Right cardiac atrium (tissue), 5 donors: ENCODE data around the gene CPNE2. TPM values are rescaled to one million over a fixed set of nuclear protein-coding genes. Genes with fewer than 3 reads are reported as not detected.

Experiments
- ATAC-seq, 2 donors: fragments of 200-7000 bp; cut with Tn5 transposase; one replicate each; pipeline versions ENCODE4 v1.8.0 to v1.9.1; 2020; ENCODE audit warnings: moderate library complexity in 2 of 2, mild to moderate bottlenecking in 1 of 2
- DNase-seq, 3 donors: peaks; one replicate each; pipeline ENCODE4 v3.0.0-alpha.2; 2020
- H3K27ac ChIP-seq: one replicate; pipeline ENCODE4 v1.5.1; 2013; ENCODE audit warnings: mild to moderate bottlenecking, low read length, control low read depth, moderate library complexity
- H3K27me3 ChIP-seq: one replicate; pipeline ENCODE4 v1.6.1; 2013; ENCODE audit not compliant: control insufficient read depth, insufficient read depth
- H3K4me1 ChIP-seq: one replicate; pipeline ENCODE4 v1.6.1; 2013; ENCODE audit warnings: low read length; ENCODE audit not compliant: control insufficient read depth, insufficient read depth
- H3K4me3 ChIP-seq: one replicate; pipeline ENCODE4 v1.5.1; 2013; ENCODE audit warnings: low read length, control low read depth
- H3K9me3 ChIP-seq: one replicate; pipeline ENCODE4 v1.6.1; 2013; ENCODE audit warnings: low read length; ENCODE audit not compliant: control insufficient read depth
- WGBS: extraction: QIAGEN DNeasy Blood & Tissue Kit; methylation state at CpG from one replicate; pipeline ENCODE4 v1.1.7; 2013; 5-methylcytosine and 5-hydroxymethylcytosine counted together
- intact Hi-C, 4 donors: fragments of 100-400 bp; cut with DNase I; formaldehyde crosslinking; loops; one replicate each; pipeline versions ENCODE4 v1.11.0 to v1.14.0; 2022 to 2023
- polyA plus RNA-seq: library from polyadenylated mRNA; stranded (reverse); fragments of 200-250 nt; gene quantifications from one replicate; pipeline ENCODE4 v1.2.3, GENCODE V29; 2013
- total RNA-seq, 4 donors: library from RNA; stranded (reverse); fragmentation: NEBNext Ultra II Directional; extraction: Animal tissue kit (Norgen Biotek cat#: 25700); gene quantifications; one replicate each; pipeline ENCODE4 v1.2.1, GENCODE V29; 2021
- donor health status: healthy with polysubstance abuse.
- donor health status: DM: no; HTN: yes; CAD: no.
- donor health status: DM: no; HTN: no; CAD: no.
- donor health status: DM: no; HTN: yes; CAD: no; lungs with severe emphysema.
- donor health status: DM: yes; HTN: yes; CAD: no.

CPNE2 gene
- total and polyA plus RNA-seq, 5 donors: 13.4 to 24.7 (median 13.7) TPM

DNA sequence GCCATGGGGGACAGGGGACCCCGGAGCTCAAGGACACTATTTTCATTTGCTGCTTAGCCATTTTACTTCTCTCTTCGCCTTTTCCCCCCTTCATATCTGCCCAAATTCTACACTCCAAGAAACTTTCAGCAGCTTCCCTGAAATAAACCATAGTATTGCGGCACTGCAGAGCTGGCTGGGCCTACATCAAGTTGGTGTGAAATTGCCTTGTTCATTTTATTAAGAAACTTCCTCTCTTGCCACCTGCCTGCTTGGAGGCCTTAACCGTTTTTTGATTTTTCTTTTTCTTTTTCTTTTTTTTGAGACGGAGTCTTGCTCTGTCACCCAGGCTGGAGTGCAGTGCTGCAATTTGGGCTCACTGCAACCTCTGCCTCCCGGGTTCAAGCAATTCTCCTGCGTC, 7.4 kb upstream of the CPNE2 start:
- WGBS: 72% methylated on average over 7 of the region's 7 CpGs
- no peaks in the 10 kb centered on the region for H3K27me3 ChIP-seq
- H3K4me3 ChIP-seq: no peak overlapping the region
- ATAC-seq: no peak
- no peaks in the 10 kb centered on the region for H3K9me3 ChIP-seq
- H3K27ac ChIP-seq: no peak overlapping the region
- intact Hi-C loops: loop anchor here (5.0 to 10.0 kb wide), 2 partner anchors 82 to 330 kb away; no protein-coding TSS in a partner anchor
- DNase-seq: no peak
- no peaks in the 10 kb centered on the region for H3K4me1 ChIP-seq

DNA sequence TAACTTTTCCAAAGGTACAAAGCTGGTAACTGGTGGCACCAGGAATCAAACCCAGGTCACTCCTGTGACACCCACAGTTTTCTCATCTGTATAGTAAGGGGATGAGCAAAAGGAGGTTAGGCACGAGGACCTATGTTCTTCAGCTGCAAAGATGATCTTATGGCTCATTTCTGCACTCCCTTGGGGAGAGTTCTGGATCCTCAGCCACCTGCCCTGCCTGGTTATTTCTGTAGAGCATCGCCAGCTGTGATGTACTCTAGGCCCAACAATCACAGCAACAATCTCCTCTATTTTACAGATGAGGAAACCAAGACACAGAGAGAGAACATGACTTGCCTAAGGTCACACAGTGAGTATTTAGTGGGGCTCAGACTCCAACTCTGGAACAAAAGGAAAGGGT, 5.4 kb upstream of the CPNE2 start:
- intact Hi-C loops: loop anchor here (10.0 kb wide), 1 partner anchor 328 kb away; no protein-coding TSS in a partner anchor
- 81% methylated on average over 2 of the region's 2 CpGs for WGBS

DNA sequence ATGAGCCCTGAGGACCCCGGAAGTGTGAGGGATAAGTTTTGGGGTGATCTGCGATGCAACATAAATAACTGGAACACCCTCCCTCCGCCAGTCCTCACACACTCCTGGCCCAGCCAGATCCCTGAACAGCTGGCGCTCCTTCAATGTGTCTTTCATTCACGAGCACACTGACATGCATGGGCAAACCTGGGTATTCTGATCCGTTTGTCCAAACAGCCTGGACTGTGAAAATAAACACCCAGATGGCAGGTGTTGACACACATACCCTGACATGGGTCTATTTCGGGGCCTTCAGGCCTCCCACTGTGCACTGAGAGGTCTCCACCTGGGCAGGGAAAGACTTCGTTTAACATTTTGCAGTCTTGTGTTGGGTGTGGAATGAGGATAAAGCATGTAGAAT, 3.0 kb upstream of the CPNE2 start:
- H3K4me3 ChIP-seq: no peak overlapping the region
- ATAC-seq (no peak), DNase-seq (no peak)
- no peak overlapping the region for H3K27ac ChIP-seq
- H3K27me3 ChIP-seq: no peaks in the 10 kb centered on the region
- no peaks in the 10 kb centered on the region for H3K9me3 ChIP-seq
- intact Hi-C loops: loop anchor here (10.0 kb wide), 1 partner anchor 325 kb away; no protein-coding TSS in a partner anchor
- no peaks in the 10 kb centered on the region for H3K4me1 ChIP-seq
- 80% methylated on average over 8 of the region's 8 CpGs for WGBS

More for the DNA sequence above, 5.4 kb upstream of the CPNE2 start:
- no peaks in the 10 kb centered on the region for H3K27me3 ChIP-seq
- no peak for ATAC-seq
- H3K4me1 ChIP-seq: no peaks in the 10 kb centered on the region
- no peak overlapping the region for H3K4me3 ChIP-seq
- H3K9me3 ChIP-seq: no peaks in the 10 kb centered on the region
- no peak overlapping the region for H3K27ac ChIP-seq
- no peak for DNase-seq

DNA sequence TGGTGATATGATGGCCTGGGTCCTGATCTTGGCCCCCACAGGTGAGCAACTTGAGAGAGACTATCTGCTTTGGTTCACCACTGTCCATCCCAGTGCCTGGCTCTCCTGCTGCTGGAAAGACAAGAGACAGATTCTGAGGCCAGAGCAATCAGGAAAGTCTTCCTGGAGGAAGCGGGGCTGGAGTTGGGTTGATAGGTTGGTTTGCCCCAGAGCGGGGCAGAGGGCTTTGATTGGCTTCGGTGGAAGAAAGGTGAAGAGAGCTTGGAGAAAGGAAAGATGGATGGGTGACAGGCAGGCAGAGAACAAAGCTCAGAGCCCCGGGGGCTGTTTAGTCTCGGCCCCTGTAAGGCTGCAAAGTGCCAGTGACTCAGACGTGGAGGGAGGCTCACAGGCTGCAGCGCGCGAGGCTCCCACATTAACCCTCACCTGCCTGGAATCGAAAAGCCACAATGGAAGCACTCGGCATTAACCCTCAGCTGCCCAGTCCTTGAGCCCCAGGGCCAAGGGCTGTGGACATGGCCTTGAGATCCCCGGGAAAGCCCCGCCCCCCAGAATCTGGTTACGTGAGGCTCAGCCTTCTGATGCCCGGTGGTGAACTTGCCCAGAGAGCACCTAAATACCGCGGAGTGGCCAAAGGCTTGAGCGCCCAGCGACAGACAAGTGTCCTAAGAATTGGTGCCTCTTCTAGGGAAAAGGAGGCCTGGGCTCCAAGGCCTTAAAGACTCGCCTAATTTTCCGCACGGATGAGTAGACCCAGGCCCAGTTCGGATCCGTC, 996 bp upstream of the CPNE2 start:
- WGBS: 18% methylated on average over 24 of the region's 24 CpGs

DNA sequence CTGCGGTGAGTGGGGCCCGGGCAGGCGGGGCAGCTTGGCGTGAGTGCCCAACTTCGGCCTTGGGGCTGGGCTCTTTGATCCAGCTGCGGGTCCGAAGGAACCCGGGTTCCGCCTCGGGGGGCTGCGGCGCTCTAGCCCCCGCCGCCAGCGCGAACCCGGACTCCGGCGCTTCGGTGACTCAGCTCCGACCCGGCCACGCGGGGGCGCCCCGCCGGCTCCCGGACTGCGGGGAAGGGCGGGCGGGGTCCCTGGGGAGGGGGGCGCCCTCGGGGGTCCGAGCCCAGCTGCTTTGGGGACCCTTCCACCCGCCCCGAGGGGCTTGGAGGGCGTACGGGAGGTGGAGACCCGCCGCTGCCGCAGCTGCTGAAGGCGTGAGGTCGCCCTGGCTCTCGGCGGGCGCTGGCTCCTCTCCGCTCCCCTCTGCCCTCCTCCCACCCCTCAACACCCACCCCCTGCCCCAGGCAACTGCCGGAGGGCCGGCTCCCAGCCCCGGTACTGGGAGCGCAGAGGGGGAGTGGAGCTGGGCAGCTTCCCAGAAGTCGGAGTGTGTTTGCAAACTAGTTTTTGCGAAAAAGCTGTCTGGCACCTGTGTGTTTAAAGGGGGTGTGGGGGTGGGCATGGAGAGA, 516 bp downstream of the CPNE2 start:
- WGBS: under 1% methylated on average over 53 of the region's 53 CpGs
- Histone ChIP-seq H3K27ac (peak overlapping the region; percentile 82), H3K4me3 (peak overlapping the region; percentile 98), H3K9me3 (no peaks in the 10 kb centered on the region), H3K4me1 (no peaks in the 10 kb centered on the region), H3K27me3 (no peaks in the 10 kb centered on the region)
- intact Hi-C loops: loop anchor here in 3 of 4 donors (5.0 to 10.0 kb wide), 3 partner anchors 52 to 74 kb away; no protein-coding TSS in a partner anchor
- ATAC-seq (peak; percentile 21 to 34), DNase-seq (peak; percentile 47 to 83 (median 81))

More for the DNA sequence above, 996 bp upstream of the CPNE2 start:
- H3K4me3 ChIP-seq: peak overlapping the region; percentile 98
- ATAC-seq: peak; percentile 25 to 31
- no peak overlapping the region for H3K27ac ChIP-seq
- H3K9me3 ChIP-seq: no peaks in the 10 kb centered on the region
- no peaks in the 10 kb centered on the region for H3K4me1 ChIP-seq
- intact Hi-C loops: loop anchor here in 3 of 4 donors (5.0 to 10.0 kb wide), 3 partner anchors 53 to 76 kb away; no protein-coding TSS in a partner anchor
- H3K27me3 ChIP-seq: no peaks in the 10 kb centered on the region
- peak; percentile 54 to 80 (median 79) for DNase-seq

DNA sequence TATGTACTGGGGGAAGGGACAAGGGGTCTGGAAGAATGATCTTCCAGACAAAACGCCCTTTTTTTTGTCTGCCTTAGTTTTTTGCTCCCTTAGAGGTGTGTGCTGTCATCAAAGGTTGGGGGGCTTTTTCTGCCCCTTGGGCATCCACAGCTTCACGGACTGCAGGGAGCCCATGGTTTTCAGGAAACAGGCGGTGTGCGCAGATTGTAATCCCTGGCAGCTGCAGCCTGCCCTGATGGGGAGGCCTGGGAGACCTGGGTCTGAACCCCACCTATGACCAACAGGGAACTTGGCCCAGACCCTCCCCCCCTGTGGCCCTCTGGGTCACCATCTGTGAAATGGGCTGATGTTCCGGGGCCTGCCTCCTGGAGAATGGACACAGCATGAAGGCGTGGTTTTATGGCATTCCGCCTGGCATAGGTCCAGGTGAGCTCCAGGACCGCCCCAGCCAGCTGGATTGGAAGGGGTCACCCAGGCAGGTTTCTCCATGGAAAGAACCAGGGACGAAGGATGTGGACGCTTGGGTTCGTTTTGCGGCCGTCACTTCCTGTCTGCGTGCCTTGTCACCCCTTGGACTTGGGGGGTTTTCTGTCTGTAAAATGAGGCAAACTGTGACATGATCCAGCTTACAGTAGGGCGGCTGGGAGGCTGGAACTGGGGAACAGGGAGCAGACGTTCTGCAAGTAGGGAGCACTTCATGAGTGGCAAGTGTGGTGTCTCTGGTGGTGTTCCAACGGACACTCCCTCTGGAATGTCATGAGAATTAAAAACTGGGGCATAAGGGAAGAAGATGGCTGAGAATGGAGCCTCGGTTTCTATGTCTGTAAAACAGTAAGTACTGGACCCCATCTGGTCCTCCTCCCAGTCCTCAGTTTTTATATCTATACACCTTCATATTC, 1.5 kb downstream of the CPNE2 start:
- Histone ChIP-seq H3K4me1 (no peaks in the 10 kb centered on the region), H3K27ac (no peak overlapping the region), H3K27me3 (no peaks in the 10 kb centered on the region), H3K9me3 (no peaks in the 10 kb centered on the region), H3K4me3 (peak overlapping the region; percentile 98)
- DNase-seq (peak in 2 of 3 donors; percentile 42 to 67), ATAC-seq (peak; percentile 3 to 31)
- 61% methylated on average over 18 of the region's 18 CpGs for WGBS
- intact Hi-C loops: loop anchor here in 3 of 4 donors (5.0 to 10.0 kb wide), 3 partner anchors 51 to 73 kb away; no protein-coding TSS in a partner anchor

DNA sequence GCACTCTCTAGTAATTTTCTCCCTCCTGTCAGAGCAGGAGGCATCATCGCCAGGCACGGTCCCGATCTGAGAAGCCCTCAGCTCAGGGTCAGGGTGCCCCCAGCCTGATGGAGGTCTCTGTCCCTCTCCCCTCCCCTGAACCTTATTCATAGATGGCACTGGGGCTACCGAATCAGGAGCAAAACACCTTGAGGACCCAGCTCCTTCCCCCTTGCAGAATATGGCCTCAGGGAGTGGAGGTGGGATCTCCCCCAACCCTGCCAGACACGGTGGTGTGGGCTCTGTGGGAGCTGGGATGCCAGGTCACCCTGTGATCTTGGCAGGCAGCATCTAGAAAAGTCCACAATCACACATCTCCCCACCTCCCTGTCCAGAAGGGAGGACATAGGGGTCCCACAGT, 2.5 kb downstream of the CPNE2 start:
- intact Hi-C loops: loop anchor here in 3 of 4 donors (5.0 to 10.0 kb wide), 3 partner anchors 50 to 72 kb away; no protein-coding TSS in a partner anchor
- no peaks in the 10 kb centered on the region for H3K4me1 ChIP-seq
- 74% methylated on average over 5 of the region's 5 CpGs for WGBS

DNA sequence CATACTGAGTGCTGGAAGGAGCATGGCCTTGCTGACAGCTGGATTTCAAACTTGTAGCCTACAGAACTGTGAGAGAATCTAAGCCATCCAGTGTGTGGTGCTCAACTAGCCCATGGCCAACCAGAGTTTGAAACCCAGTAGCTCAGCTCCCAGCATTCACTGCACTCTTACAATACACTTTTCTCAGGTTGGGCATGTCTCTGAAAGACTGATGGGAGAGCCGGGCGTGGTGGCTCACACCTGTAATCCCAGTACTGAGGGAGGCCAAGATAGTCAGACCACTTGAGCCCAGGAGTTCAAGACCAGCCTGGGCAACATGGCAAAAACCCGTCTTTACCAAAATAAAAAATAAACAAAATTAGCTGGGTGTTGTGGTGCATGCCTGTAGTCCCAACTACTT, 3.8 kb downstream of the CPNE2 start:
- no peaks in the 10 kb centered on the region for H3K4me1 ChIP-seq
- WGBS: over 99% methylated on average over 3 of the region's 3 CpGs
- no peaks in the 10 kb centered on the region for H3K9me3 ChIP-seq
- intact Hi-C loops: loop anchor here in 2 of 4 donors (10.0 kb wide), 2 partner anchors 49 to 59 kb away; no protein-coding TSS in a partner anchor
- ATAC-seq: no peak
- no peak for DNase-seq
- H3K27ac ChIP-seq: no peak overlapping the region
- H3K4me3 ChIP-seq: no peak overlapping the region
- no peaks in the 10 kb centered on the region for H3K27me3 ChIP-seq

More for the DNA sequence above, 2.5 kb downstream of the CPNE2 start:
- no peak for DNase-seq
- Histone ChIP-seq H3K27ac (no peak overlapping the region), H3K9me3 (no peaks in the 10 kb centered on the region), H3K27me3 (no peaks in the 10 kb centered on the region), H3K4me3 (no peak overlapping the region)
- ATAC-seq: no peak

DNA sequence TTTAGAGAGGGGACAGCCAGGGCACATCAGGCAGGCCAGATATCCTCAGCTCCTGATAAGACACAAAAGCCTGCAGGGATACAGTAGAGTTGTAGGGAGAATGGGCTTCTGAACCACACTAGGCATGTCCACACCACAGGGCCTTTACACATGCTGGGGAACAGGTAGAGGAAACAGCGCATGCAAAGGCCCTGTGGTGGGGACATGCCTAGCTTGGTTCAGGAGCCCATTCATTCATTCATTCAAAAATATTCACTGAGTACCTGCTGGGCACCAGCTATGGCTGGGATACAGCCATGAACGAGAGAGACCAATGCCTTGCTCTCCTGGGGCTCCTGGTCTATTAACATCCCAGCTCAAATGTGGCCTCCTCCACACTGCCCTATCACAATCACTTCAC, 4.4 kb downstream of the CPNE2 start:
- no peaks in the 10 kb centered on the region for H3K27me3 ChIP-seq
- H3K4me3 ChIP-seq: no peak overlapping the region
- 90% methylated on average over 2 of the region's 2 CpGs for WGBS
- DNase-seq (no peak), ATAC-seq (no peak)
- H3K9me3 ChIP-seq: no peaks in the 10 kb centered on the region
- intact Hi-C loops: loop anchor here in 2 of 4 donors (10.0 kb wide), 2 partner anchors 48 to 58 kb away; no protein-coding TSS in a partner anchor
- no peaks in the 10 kb centered on the region for H3K4me1 ChIP-seq
- no peak overlapping the region for H3K27ac ChIP-seq

DNA sequence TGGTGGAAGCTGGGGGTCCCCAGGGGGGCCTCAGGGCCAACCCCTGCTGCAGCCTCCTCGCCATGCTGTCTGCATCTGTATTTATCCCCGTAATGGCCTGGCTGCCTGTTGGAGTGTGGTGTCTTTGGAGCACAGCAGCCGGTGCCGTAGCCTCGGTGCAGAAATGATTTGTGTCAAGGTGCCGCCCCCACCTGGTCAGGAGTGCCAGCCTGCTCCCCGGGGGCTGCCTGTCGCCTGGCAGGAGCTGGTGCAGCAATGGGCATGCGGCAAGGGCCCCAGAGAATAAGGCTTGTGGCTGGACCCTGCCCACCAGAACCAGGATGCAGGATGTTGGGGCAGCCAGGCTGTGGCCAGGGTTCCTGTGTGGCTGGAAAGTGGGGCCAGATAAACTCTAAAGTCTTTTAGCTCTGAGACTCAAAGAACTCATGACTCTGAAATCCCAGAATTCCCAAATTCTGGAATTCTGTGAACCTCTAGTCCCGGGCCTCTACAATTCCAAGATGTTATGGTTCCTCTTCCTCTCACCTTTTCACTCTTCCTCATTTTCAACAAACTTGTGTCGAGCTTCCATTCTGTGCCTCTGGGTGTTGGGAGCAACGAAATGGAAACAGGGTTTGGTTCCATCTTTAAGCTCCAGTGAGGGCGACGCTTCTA, 5.9 kb downstream of the CPNE2 start:
- no peak for ATAC-seq
- Histone ChIP-seq H3K27ac (no peak overlapping the region), H3K9me3 (no peaks in the 10 kb centered on the region), H3K4me3 (no peak overlapping the region), H3K4me1 (no peaks in the 10 kb centered on the region), H3K27me3 (no peaks in the 10 kb centered on the region)
- WGBS: 72% methylated on average over 14 of the region's 14 CpGs
- peak in 1 of 3 donors; percentile 31 for DNase-seq
- intact Hi-C loops: loop anchor here in 2 of 4 donors (10.0 kb wide), 2 partner anchors 46 to 56 kb away; no protein-coding TSS in a partner anchor
